GM19035 (cell line): Measurements from ENCODE around the gene FMNL2.

Experiments used
- ATAC-seq: cut with Tn5 transposase; IDR thresholded peaks from one replicate; pipeline ENCODE4 v1.9.1; 2021; ENCODE audit not compliant: unreplicated experiment

FMNL2 gene

DNA sequence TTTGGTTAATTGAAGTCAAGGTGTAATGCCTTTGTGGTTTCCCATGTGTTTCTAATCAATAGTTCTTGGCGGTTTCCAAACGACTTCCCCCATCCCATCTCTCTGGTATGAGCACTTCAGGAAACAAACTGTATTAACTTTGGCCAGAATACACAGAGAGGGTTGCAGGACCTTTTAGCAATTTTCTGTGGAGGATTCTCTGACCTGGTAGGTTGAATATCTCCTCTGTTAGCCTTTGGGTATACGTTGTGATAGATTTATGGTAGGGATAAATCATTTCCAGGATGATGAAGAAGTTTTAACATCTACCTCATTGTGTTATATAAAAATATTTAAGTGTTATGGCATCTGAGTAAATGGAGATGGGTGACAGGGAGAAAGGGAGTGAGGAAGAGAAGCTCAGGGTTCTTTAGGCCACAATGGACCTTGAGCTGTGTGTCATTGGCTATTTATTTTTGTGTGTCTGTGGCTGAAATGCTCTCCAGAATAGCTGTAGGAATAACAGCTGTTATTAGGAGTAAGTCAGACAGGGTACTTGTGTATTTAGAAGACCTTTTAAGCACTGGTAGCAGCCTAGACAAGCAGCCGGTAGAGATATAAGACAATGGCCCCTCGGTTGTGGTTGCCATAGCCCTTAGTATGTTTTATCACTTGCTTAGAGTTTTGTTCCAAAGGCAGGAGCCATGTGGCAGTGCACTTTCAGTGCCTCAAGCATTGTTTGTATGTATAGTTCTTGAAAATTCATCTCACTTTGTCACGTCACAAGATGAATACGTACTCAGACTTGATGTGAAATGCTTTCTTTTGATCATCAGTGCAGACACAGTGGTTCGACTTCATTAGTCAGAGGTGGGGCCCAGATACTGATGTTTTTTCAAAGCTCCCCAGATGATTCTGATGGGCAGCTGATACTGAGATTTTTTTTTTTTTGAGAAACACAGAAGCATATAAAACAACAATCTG lies 91.1 kb downstream of the FMNL2 start:
- no peak for ATAC-seq

DNA sequence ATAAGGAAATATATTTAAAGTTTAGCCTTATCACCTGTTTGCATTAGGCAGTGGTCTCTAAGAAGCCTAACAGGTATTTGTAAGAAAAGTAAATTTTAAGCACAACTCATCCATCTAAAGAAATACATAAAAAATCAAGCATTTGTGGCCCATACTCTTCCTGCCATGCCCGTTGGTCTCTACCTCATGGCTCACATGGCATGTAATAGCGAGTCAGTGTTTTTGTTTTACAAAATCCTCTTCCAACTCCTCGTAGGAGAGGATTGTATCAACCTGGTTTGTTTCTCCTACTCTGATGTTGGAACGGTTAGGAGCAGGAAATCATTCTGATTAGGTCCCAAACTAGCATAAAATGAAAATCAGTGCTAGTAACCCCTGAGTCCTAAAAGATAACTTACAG lies 91.8 kb downstream of the FMNL2 start:
- no peak for ATAC-seq

- ATAC-seq: no peak
These were observed 92.9 kb downstream of the FMNL2 start for GRCh38 chr2:152427902-152428301.

- ATAC-seq: no peak
These were observed 94.0 kb downstream of the FMNL2 start for GRCh38 chr2:152428800-152429582.

DNA sequence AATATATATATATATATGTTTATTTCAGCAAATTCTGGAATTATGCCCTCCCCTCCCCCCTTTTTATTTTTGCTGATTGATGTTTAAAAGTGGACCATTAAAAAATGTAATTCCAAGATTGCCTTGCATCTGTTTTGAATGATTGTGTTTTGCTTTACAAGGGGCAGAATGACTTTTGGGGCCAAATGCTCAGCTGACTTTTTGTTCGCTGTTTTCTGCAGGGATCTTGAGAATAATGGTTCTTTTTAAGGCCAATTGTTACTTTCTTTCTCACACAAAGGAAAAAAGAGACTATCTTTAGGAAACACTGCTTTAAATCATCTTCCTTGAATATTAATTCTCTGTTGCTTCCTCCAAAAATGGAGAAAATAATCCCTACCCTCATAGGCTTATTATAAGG lies 95.9 kb downstream of the FMNL2 start:
- ATAC-seq: no peak

DNA sequence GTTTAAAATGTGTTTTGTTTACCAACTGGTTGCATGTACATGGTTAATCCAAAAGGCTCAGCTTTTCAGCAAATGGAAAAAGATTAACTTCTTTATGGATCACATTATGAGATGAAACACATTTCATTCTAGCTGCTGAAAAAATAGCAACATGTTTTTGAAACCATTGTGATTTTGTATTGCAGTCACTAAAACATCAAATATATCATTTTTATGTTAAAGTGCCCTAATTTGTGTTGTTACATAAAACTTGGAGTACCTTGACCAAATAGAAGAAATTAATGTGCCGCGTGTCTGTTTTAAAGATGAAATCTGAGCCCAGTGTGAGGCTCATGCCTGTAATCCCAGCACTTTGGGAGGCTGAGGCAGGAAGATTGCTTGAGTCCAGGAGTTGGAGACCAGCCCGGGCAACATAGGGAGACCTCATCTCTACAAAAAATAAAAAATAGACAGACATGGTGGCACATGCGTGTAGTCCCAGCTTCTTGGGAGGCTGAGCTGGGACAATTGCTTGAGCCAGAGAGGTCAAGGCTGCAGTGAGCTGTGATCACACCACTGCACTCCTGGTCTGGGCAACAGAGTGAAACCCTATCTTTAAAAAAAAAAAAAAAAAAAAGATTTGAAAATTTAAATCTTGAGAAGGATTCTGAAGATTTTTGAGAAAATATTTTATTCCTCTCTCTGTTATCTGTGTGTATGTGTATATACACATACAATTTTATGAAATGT lies 96.6 kb downstream of the FMNL2 start:
- no peak for ATAC-seq

GRCh38 chr2:152432206-152432653 lies 97.3 kb downstream of the FMNL2 start:
- ATAC-seq: no peak

DNA sequence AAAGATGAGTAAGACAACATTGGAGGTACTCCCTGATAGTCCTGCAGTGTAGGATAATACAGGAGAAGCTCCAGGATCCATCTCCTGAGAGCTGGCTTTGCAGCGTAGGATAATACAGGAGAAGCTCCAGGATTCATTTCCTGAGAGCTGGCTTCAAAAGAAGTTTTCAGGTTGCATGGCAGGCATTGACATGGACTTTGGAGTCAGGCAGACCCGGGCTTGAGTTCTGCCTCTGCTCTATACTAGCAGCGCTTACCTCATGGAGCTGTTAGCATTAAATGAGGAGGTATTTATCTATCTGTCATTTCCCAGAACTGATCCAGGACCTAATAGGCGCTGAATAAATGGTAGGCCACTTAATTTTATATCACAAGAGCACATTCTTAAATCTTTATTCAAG lies 97.8 kb downstream of the FMNL2 start:
- no peak for ATAC-seq

- ATAC-seq: no peak
These were observed 98.3 kb downstream of the FMNL2 start for GRCh38 chr2:152433289-152433688.

GRCh38 chr2:152433791-152434190 lies 98.8 kb downstream of the FMNL2 start:
- ATAC-seq: no peak

- no peak for ATAC-seq
These were observed 99.6 kb downstream of the FMNL2 start for GRCh38 chr2:152434395-152435182.

GRCh38 chr2:152436148-152436547 lies 101.2 kb downstream of the FMNL2 start:
- no peak for ATAC-seq

DNA sequence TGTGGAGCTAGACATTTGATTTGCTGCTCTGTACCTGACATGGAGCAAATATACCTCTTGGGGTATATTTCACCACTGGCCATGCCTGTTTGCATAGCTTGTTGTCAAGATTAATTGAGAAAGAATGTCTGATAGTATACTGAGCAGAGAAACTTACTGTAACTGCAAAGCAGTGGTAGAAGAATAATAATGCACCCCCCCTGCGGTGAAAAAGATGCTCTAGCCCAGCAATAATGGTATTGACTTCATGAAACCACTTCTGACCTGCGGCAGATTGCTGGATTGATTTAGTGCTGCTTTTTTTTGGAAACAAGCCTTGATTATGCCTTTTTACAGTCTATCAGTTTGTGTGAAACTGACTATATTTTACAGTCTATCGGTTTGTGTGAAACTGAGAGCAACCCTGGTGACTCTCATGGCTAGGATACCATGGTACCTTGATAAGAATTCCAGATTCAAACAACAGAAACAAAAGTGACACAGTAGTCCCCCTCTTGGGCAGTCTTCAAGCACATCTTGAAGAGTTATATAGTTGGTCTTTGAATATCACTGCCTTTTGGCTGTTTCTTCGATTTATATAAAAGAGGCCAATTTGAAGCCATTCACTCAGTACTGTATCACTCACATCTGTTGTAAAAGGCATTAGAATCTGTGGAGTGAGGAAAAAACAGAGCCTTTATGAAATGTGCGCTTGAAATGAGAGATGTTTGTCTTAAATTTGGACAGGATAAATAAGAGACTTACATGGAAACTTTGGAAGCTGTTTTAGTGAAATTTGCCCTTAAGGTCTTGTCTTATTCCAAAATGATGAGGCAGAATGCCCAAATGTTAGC lies 102.5 kb downstream of the FMNL2 start:
- no peak for ATAC-seq

- no peak for ATAC-seq
These were observed 105.1 kb downstream of the FMNL2 start for GRCh38 chr2:152440049-152440448.

- ATAC-seq: no peak
These were observed 105.5 kb downstream of the FMNL2 start for GRCh38 chr2:152440460-152440859.

GRCh38 chr2:152441961-152442360 lies 107.0 kb downstream of the FMNL2 start:
- ATAC-seq: no peak

GRCh38 chr2:152443771-152444170 lies 108.8 kb downstream of the FMNL2 start:
- ATAC-seq: no peak

GRCh38 chr2:152444448-152444847 lies 109.5 kb downstream of the FMNL2 start:
- no peak for ATAC-seq

- ATAC-seq: no peak
These were observed 110.4 kb downstream of the FMNL2 start for GRCh38 chr2:152445375-152445774.

DNA sequence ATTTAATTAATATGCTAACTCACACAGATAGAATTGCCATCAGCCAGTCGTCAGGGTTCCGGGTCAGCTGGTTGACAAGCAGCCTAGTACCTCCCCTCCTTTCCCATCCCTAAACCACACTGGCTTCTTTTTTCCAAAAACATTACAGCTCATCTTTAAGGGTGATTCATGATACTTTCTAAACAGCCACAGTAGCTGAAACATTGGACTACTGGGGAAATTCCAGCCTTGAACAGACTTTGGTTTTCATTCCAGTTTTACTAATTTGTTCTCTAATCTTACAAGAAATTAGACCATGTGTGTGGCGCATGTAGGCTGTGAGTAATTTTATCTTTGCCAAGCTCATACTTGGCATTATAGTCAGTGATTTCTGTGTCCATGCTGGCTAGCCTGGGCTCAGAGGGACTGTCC lies 110.8 kb downstream of the FMNL2 start:
- no peak for ATAC-seq
